NOMO-1 (cell line): ENCODE results near the gene THOP1.
"Not testable (repeated sequence)": the region's sequence is repeated elsewhere in the genome, so short reads cannot be mapped to it uniquely, and the experiment has no call there.

Source experiments
- DNase-seq, 2 experiments: peaks; one replicate each; lab custom pipeline; 2025; ENCODE audit not compliant: unreplicated experiment in 2 of 2; lab: John Stamatoyannopoulos, UW

THOP1 gene

GRCh38 chr19:2780284-2780683 lies 5.0 kb upstream of the THOP1 start:
- DNase-seq: no peak

- no peak for DNase-seq
Measured at GRCh38 chr19:2782329-2782935, 2.9 kb upstream of the THOP1 start.

- DNase-seq: peak; percentile 98 to 99
Measured at GRCh38 chr19:2782936-2783780, 2.1 kb upstream of the THOP1 start, which contains the start of gene SGTA. TSS of gene SGTA (minus strand) at chr19:2783273. CDS start at chr19:2769068, 14,205 bp downstream.

GRCh38 chr19:2783781-2784145 lies 1.5 kb upstream of the THOP1 start:
- no peak for DNase-seq

GRCh38 chr19:2787115-2787514 lies 1.8 kb downstream of the THOP1 start:
- no peak for DNase-seq

GRCh38 chr19:2788237-2788636 lies 2.9 kb downstream of the THOP1 start:
- no peak for DNase-seq

GRCh38 chr19:2790194-2790556 lies 4.9 kb downstream of the THOP1 start:
- DNase-seq: no peak

GRCh38 chr19:2790557-2791271 lies 5.4 kb downstream of the THOP1 start:
- no peak for DNase-seq

GRCh38 chr19:2791440-2791839 lies 6.1 kb downstream of the THOP1 start:
- no peak for DNase-seq

- no peak for DNase-seq
Measured at GRCh38 chr19:2791876-2792275, 6.6 kb downstream of the THOP1 start.

- not testable (repeated sequence) for DNase-seq
Measured at GRCh38 chr19:2792666-2793065, 7.4 kb downstream of the THOP1 start.

GRCh38 chr19:2793126-2793525 lies 7.8 kb downstream of the THOP1 start:
- DNase-seq: no peak

- DNase-seq: no peak
Measured at GRCh38 chr19:2793577-2793976, 8.3 kb downstream of the THOP1 start.

- DNase-seq: no peak
Measured at GRCh38 chr19:2795827-2796658, 10.7 kb downstream of the THOP1 start.

- DNase-seq: no peak
Measured at GRCh38 chr19:2796659-2797266, 11.5 kb downstream of the THOP1 start.

GRCh38 chr19:2797280-2797679 lies 12.0 kb downstream of the THOP1 start:
- no peak for DNase-seq

- DNase-seq: no peak
Measured at GRCh38 chr19:2798158-2798685, 12.9 kb downstream of the THOP1 start.

GRCh38 chr19:2798733-2799132 lies 13.4 kb downstream of the THOP1 start:
- no peak for DNase-seq

- no peak for DNase-seq
Measured at GRCh38 chr19:2799273-2800020, 14.1 kb downstream of the THOP1 start.
